Measurements from ENCODE around the gene SRC.

DNA sequence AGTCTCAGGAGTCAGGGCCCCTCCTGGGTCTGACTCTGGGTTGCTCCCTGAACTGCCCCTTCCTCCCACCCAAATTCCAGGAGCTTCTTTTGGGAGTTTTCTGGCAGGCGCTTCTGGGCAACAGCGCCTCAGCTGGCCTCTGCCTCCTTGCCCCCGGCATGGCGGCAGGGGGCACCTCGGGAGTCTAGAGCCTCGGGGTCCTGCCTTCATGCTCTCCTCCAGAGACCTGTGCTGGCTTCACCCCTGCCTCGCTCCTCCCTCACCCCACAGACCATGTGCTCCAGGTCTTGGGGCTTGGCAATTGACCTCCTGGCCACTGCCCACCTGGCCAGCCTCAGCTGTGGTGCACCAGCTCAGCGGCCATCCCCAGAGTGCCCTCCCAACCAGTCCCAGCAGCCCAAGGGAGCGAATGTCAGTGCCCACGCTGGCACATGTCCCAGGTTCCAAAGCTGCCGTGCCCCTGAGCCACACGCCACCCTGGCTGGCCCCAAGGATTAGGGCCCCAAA is 43.4 kb downstream of the SRC start:
- TF ChIP-seq, protein P1, sequence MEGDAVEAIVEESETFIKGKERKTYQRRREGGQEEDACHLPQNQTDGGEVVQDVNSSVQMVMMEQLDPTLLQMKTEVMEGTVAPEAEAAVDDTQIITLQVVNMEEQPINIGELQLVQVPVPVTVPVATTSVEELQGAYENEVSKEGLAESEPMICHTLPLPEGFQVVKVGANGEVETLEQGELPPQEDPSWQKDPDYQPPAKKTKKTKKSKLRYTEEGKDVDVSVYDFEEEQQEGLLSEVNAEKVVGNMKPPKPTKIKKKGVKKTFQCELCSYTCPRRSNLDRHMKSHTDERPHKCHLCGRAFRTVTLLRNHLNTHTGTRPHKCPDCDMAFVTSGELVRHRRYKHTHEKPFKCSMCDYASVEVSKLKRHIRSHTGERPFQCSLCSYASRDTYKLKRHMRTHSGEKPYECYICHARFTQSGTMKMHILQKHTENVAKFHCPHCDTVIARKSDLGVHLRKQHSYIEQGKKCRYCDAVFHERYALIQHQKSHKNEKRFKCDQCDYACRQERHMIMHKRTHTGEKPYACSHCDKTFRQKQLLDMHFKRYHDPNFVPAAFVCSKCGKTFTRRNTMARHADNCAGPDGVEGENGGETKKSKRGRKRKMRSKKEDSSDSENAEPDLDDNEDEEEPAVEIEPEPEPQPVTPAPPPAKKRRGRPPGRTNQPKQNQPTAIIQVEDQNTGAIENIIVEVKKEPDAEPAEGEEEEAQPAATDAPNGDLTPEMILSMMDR (IDR thresholded peaks at IDR 0.05), result no peak
- TF ChIP-seq EZH2 (IDR thresholded peaks at IDR 0.05), result no peak
- no peak for TF ChIP-seq EZH2phosphoT487 (IDR thresholded peaks at IDR 0.05)
